DOHH2 (cell line): Measurements from ENCODE around the gene AKIRIN2.

Experiments
- H3F3A ChIP-seq: fragments of 200-600 bp; sonication (generic), shearing (Covaris generic); 2 replicates; pipeline ENCODE4 v1.6.0; 2016; ENCODE audit warnings: antibody characterized with exemption, mild to moderate bottlenecking; ENCODE audit not compliant: control insufficient read depth, insufficient read depth
- H3K27ac ChIP-seq: fragments of 200-600 bp; sonication (generic); 2 replicates; pipeline ENCODE4 v1.5.1; 2014; ENCODE audit warnings: low read depth, mild to moderate bottlenecking, low read length, moderate library complexity
- H3K27me3 ChIP-seq: fragments of 200-600 bp; sonication (generic); 2 replicates; pipeline ENCODE4 v1.6.1; 2014; ENCODE audit warnings: mild to moderate bottlenecking, low read length, mixed read lengths; ENCODE audit not compliant: control insufficient read depth
- H3K36me3 ChIP-seq: fragments of 200-600 bp; sonication (generic); 2 replicates; pipeline ENCODE4 v1.6.1; 2014; ENCODE audit warnings: mild to moderate bottlenecking, low read length, moderate library complexity, mixed read lengths; ENCODE audit not compliant: control insufficient read depth
- H3K4me1 ChIP-seq: fragments of 200-600 bp; sonication (generic); 2 replicates; pipeline ENCODE4 v1.6.1; 2014; ENCODE audit warnings: mild to moderate bottlenecking, low read length, mixed read lengths; ENCODE audit not compliant: control insufficient read depth
- H3K4me2 ChIP-seq: fragments of 200-600 bp; sonication (generic); 2 replicates; pipeline ENCODE4 v1.6.0; 2014; ENCODE audit warnings: mild to moderate bottlenecking, low read length, moderate library complexity
- H3K4me3 ChIP-seq: fragments of 200-600 bp; sonication (generic); 2 replicates; pipeline ENCODE4 v1.5.1; 2014; ENCODE audit warnings: mild to moderate bottlenecking, low read length, mixed read lengths
- H3K79me2 ChIP-seq: fragments of 200-600 bp; sonication (generic); 2 replicates; pipeline ENCODE4 v1.6.1; 2014; ENCODE audit warnings: mild to moderate bottlenecking, low read length, mixed read lengths; ENCODE audit not compliant: control insufficient read depth
- H3K9me2 ChIP-seq: fragments of 200-600 bp; sonication (generic); replicated peaks from 2 replicates; pipeline ENCODE4 v1.6.1; 2014; ENCODE audit warnings: mild to moderate bottlenecking, low read length, mixed read lengths; ENCODE audit not compliant: control insufficient read depth
- H3K9me3 ChIP-seq: fragments of 200-600 bp; sonication (generic); 2 replicates; pipeline ENCODE4 v1.6.1; 2014; ENCODE audit warnings: antibody characterized with exemption, low read length, mixed read lengths; ENCODE audit not compliant: control insufficient read depth, insufficient read depth
- H4K20me1 ChIP-seq: fragments of 200-600 bp; sonication (generic); 2 replicates; pipeline ENCODE4 v1.6.0; 2014; ENCODE audit warnings: low read depth, mild to moderate bottlenecking, antibody characterized with exemption, low read length, moderate library complexity; ENCODE audit not compliant: control insufficient read depth, insufficient read depth
- EZH2phosphoT487 ChIP-seq: fragments of 200-600 bp; sonication (generic); IDR thresholded peaks from 2 replicates; pipeline ENCODE4 v1.6.1; 2017; ENCODE audit warnings: borderline replicate concordance, mild to moderate bottlenecking, antibody characterized with exemption, low read length, moderate library complexity, mixed read lengths
- TF ChIP-seq, protein P1 (sequence below): fragments of 200-600 bp; sonication (generic); IDR thresholded peaks from one replicate; pipeline ENCODE4 v1.5.1; 2014; ENCODE audit warnings: antibody characterized with exemption, mild to moderate bottlenecking, low read depth, low read length; ENCODE audit not compliant: poor library complexity, severe bottlenecking

The AKIRIN2 gene

DNA sequence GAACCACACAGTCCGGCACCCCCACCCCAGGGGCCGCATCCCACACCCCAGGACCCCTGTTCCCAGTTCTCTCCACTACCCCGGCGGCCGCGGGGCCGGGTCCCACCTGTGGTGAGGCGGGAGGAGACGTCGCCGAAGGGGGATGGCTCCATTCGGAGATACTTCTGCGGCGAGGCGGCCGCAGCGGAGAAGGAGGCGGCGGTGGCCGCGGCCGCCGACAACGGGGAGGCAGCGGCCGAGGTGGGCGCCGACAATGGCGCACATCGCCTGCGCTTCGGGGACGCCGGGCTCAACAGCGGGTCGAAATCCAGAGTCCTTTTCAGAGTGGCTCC lies 723 bp downstream of the AKIRIN2 start:
- Histone ChIP-seq H3K4me2 (peak overlapping the region; percentile 71), H3K4me3 (peak overlapping the region; percentile 81), H3K36me3 (peaks cover 54% of the 10 kb centered on the region), H3K4me1 (peaks cover 54% of the 10 kb centered on the region), H3K27me3 (no peaks in the 10 kb centered on the region), H3K79me2 (peaks cover 60% of the 10 kb centered on the region), H3K9me2 (no peaks in the 10 kb centered on the region), H3K27ac (peak overlapping the region; percentile 86), H3F3A (peaks cover 11% of the 10 kb centered on the region), H4K20me1 (peaks cover 36% of the 10 kb centered on the region), H3K9me3 (no peaks in the 10 kb centered on the region)
- TF ChIP-seq EZH2phosphoT487 = no peak
- TF ChIP-seq, protein P1, sequence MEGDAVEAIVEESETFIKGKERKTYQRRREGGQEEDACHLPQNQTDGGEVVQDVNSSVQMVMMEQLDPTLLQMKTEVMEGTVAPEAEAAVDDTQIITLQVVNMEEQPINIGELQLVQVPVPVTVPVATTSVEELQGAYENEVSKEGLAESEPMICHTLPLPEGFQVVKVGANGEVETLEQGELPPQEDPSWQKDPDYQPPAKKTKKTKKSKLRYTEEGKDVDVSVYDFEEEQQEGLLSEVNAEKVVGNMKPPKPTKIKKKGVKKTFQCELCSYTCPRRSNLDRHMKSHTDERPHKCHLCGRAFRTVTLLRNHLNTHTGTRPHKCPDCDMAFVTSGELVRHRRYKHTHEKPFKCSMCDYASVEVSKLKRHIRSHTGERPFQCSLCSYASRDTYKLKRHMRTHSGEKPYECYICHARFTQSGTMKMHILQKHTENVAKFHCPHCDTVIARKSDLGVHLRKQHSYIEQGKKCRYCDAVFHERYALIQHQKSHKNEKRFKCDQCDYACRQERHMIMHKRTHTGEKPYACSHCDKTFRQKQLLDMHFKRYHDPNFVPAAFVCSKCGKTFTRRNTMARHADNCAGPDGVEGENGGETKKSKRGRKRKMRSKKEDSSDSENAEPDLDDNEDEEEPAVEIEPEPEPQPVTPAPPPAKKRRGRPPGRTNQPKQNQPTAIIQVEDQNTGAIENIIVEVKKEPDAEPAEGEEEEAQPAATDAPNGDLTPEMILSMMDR = no peak

DNA sequence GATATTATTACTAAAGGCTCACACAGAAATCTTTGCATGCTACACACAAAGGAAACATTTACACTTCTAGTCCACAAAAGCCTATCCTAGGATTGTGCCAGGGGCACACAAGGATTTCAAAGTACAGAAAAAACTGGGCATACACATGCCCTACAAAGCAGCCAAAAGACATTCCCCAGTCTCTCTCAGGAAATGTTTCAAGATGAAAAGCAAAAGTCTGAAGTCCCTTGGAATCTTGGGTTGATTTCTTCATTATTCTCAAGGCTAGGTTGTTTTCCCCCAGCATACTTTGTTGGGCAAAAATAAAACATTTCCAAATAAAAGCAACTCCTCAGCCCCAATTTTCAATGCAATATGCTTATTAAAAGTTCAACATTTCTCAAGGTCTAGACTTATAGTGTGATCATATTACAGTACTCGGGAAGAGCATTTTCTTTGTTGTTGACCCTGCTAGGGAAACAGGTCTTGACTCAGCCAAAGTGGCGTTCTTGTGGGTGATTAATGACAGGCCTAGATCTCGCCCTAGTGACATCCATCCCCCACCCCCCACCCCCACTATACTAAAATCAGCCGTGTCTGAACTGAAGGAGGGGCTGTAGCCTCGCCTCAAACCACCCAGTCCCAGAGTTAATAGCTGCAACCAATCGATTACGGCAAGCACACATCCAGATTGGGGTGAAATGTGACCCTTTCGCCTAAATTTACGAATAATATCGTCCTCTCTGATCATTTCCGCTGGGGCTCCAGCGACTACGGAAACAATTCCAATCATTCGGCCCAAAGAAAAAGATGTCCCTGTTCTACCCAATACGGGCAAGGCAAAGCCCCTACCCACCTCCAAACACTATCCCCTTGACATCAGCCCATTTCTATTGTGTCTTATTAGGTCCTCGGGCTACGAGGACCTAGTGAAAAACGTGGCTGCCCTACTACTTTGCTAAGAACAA lies 1.4 kb downstream of the AKIRIN2 start:
- H3K4me2 ChIP-seq = peak overlapping the region; percentile 71
- H3F3A ChIP-seq = peaks cover 11% of the 10 kb centered on the region
- peak overlapping the region; percentile 86 for H3K27ac ChIP-seq

DNA sequence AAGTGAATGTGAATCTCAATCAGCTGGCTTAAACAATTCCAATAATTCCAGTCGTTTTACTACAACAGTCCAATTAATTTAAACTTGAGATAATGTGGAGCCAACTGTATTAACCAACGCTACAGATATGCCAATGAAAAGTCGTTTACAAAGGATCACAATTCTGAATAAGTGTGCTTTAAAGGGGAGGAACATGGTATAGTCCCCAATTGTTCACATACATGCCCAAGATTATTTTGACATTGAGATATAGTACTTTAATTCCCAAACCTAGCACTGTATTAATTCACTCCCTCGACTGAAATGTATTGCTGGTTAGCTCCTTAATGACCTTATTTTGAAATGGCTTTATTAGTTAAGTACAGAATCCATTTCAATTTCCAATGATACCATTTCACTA lies 2.5 kb downstream of the AKIRIN2 start:
- Histone ChIP-seq H3K79me2 (peaks cover 78% of the 10 kb centered on the region), H3K4me1 (peaks cover 56% of the 10 kb centered on the region), H3K4me3 (peak overlapping the region; percentile 81), H3K27me3 (no peaks in the 10 kb centered on the region), H3K27ac (peak overlapping the region; percentile 86), H3K4me2 (peak overlapping the region; percentile 71), H3K9me3 (no peaks in the 10 kb centered on the region), H3K36me3 (peaks cover 72% of the 10 kb centered on the region), H3F3A (peaks cover 11% of the 10 kb centered on the region), H4K20me1 (peaks cover 47% of the 10 kb centered on the region), H3K9me2 (no peaks in the 10 kb centered on the region)
- TF ChIP-seq, protein P1 = no peak
- no peak for TF ChIP-seq EZH2phosphoT487

More for the DNA sequence above, 1.4 kb downstream of the AKIRIN2 start:
- H3K79me2 ChIP-seq = peaks cover 67% of the 10 kb centered on the region
- H3K27me3 ChIP-seq = no peaks in the 10 kb centered on the region
- H4K20me1 ChIP-seq = peaks cover 41% of the 10 kb centered on the region
- peak overlapping the region; percentile 81 for H3K4me3 ChIP-seq
- no peaks in the 10 kb centered on the region for H3K9me3 ChIP-seq
- TF ChIP-seq EZH2phosphoT487 = no peak
- TF ChIP-seq, protein P1 = no peak
- H3K4me1 ChIP-seq = peaks cover 56% of the 10 kb centered on the region
- H3K9me2 ChIP-seq = no peaks in the 10 kb centered on the region
- H3K36me3 ChIP-seq = peaks cover 61% of the 10 kb centered on the region
